Measurements from ENCODE around the gene LEF1.

- TF ChIP-seq CTCF (IDR thresholded peaks at IDR 0.05) (no peak), POLR2A (IDR thresholded peaks at IDR 0.05; ENCODE audit: low read depth) (no peak), POLR2AphosphoS5 (IDR thresholded peaks at IDR 0.05) (no peak), EP300 (IDR thresholded peaks at IDR 0.05) (no peak)
Observed at GRCh38 chr4:108114503-108114902, 54.2 kb downstream of the LEF1 start.

Measured in esophagus muscularis mucosa (tissue), 4 donors.